KMS-11 (cell line): Measurements from ENCODE around the gene GRK3.

ENCODE experiments used
- H2AFZ ChIP-seq: fragments of 200-600 bp; sonication (generic); 2 replicates; pipeline ENCODE4 v1.6.1; 2016; ENCODE audit warnings: antibody characterized with exemption, mixed run types, low read depth
- H3K27ac ChIP-seq: fragments of 200-600 bp; sonication (generic); 2 replicates; pipeline ENCODE4 v1.6.1; 2016; ENCODE audit warnings: mild to moderate bottlenecking, mixed run types
- H3K27me3 ChIP-seq: fragments of 200-600 bp; sonication (generic); 2 replicates; pipeline ENCODE4 v1.6.1; 2017; ENCODE audit warnings: mild to moderate bottlenecking, low read depth, mixed run types, moderate library complexity; ENCODE audit not compliant: insufficient read depth
- H3K36me3 ChIP-seq: fragments of 200-600 bp; sonication (generic); 2 replicates; pipeline ENCODE4 v1.6.1; 2017; ENCODE audit warnings: mild to moderate bottlenecking, mixed run types; ENCODE audit not compliant: insufficient read depth
- H3K4me1 ChIP-seq: fragments of 200-600 bp; sonication (generic); 2 replicates; pipeline ENCODE4 v1.6.1; 2016; ENCODE audit warnings: mild to moderate bottlenecking, low read depth, mixed run types; ENCODE audit not compliant: poor library complexity, severe bottlenecking
- H3K4me2 ChIP-seq: fragments of 200-600 bp; sonication (generic); 2 replicates; pipeline ENCODE4 v1.7.0; 2016; ENCODE audit warnings: mild to moderate bottlenecking, mixed run types
- H3K4me3 ChIP-seq: fragments of 200-600 bp; sonication (generic); IDR thresholded peaks from 2 replicates; pipeline ENCODE4 v1.6.1; 2017; ENCODE audit warnings: low read depth, low read length, mixed read lengths; ENCODE audit not compliant: insufficient read depth
- H3K79me2 ChIP-seq: fragments of 200-600 bp; sonication (generic); 2 replicates; pipeline ENCODE4 v1.6.1; 2016; ENCODE audit warnings: low read depth, mixed run types; ENCODE audit not compliant: insufficient read depth
- H3K9ac ChIP-seq: fragments of 200-600 bp; sonication (generic); 2 replicates; pipeline ENCODE4 v1.6.1; 2016; ENCODE audit warnings: mild to moderate bottlenecking, mixed run types
- H4K20me1 ChIP-seq: fragments of 200-600 bp; sonication (generic); 2 replicates; pipeline ENCODE4 v1.6.1; 2016; ENCODE audit warnings: mild to moderate bottlenecking, mixed run types; ENCODE audit not compliant: insufficient read depth
- CTCF ChIP-seq: fragments of 200-600 bp; sonication (generic); conservative IDR thresholded peaks from 2 replicates; pipeline ENCODE4 v1.6.1; 2017; ENCODE audit warnings: low read depth, mild to moderate bottlenecking, antibody characterized with exemption, low read length, moderate library complexity, mixed read lengths

The GRK3 gene

GRCh38 chr22:25718135-25718840 is 153.8 kb downstream of the GRK3 start:
- Histone ChIP-seq H3K9ac (no peak overlapping the region), H3K4me1 (no peaks in the 10 kb centered on the region), H3K27ac (no peak overlapping the region), H3K79me2 (no peaks in the 10 kb centered on the region), H3K27me3 (no peaks in the 10 kb centered on the region), H3K4me3 (no peak overlapping the region), H3K4me2 (no peak overlapping the region), H3K36me3 (no peaks in the 10 kb centered on the region), H2AFZ (no peak overlapping the region), H4K20me1 (no peaks in the 10 kb centered on the region)
- no peak for TF ChIP-seq CTCF

- no peak for TF ChIP-seq CTCF
- Histone ChIP-seq H2AFZ (no peak overlapping the region), H3K9ac (no peak overlapping the region), H3K4me3 (no peak overlapping the region), H3K4me1 (no peaks in the 10 kb centered on the region), H3K27ac (no peak overlapping the region), H4K20me1 (no peaks in the 10 kb centered on the region), H3K4me2 (no peak overlapping the region), H3K36me3 (no peaks in the 10 kb centered on the region), H3K79me2 (no peaks in the 10 kb centered on the region), H3K27me3 (no peaks in the 10 kb centered on the region)
Observed at GRCh38 chr22:25722223-25722622, 157.7 kb downstream of the GRK3 start.

DNA sequence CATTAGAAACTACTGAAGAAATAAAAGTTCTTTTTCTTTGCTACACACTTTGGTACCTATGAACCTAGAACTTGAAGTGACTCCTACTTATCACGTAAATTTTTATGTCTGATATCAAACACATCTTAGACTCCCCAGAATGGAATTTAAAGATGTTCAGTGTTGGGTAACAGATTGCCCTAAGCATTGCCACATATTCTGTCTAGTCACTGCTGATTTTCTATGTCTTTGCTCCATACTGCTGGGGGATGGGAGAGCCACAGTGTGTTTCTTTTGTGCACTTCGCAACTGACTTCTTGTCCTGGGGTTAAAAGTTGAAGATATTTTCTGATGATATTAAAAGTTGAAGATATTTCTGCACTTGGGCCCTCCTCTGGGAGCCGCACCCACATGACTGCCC is 158.2 kb downstream of the GRK3 start:
- Histone ChIP-seq H3K9ac (no peak overlapping the region), H3K4me3 (no peak overlapping the region), H4K20me1 (no peaks in the 10 kb centered on the region), H3K36me3 (no peaks in the 10 kb centered on the region), H3K27me3 (no peaks in the 10 kb centered on the region), H3K4me1 (no peaks in the 10 kb centered on the region), H2AFZ (no peak overlapping the region), H3K79me2 (no peaks in the 10 kb centered on the region), H3K4me2 (no peak overlapping the region), H3K27ac (no peak overlapping the region)
- no peak for TF ChIP-seq CTCF

- TF ChIP-seq CTCF = no peak
- H3K4me1 ChIP-seq = no peaks in the 10 kb centered on the region
- H4K20me1 ChIP-seq = no peaks in the 10 kb centered on the region
Observed at GRCh38 chr22:25726241-25726640, 161.8 kb downstream of the GRK3 start.

More at GRCh38 chr22:25726241-25726640, 161.8 kb downstream of the GRK3 start:
- Histone ChIP-seq H3K9ac (no peak overlapping the region), H3K27me3 (no peaks in the 10 kb centered on the region), H3K79me2 (no peaks in the 10 kb centered on the region), H2AFZ (no peak overlapping the region), H3K27ac (no peak overlapping the region), H3K4me2 (no peak overlapping the region), H3K4me3 (no peak overlapping the region), H3K36me3 (no peaks in the 10 kb centered on the region)
